HFF-Myc (cell line): ENCODE results near the gene SPG7.
A peak's percentile ranks its signal among the peaks of the same experiment; 100 is the strongest.
"Not testable (repeated sequence)": the region's sequence is repeated elsewhere in the genome, so short reads cannot be mapped to it uniquely, and the experiment has no call there.

Experiments
- DNase-seq: peaks from one replicate; pipeline ENCODE4 v3.0.0-alpha.2; 2011; ENCODE audit warnings: low read depth; ENCODE audit errors: extremely low read depth
- H3K4me3 ChIP-seq: replicated peaks from 2 replicates; pipeline ENCODE4 v1.5.1; 2011; ENCODE audit warnings: low read depth, mild to moderate bottlenecking, control low read depth, low read length
- CTCF ChIP-seq: IDR thresholded peaks from 2 replicates; pipeline ENCODE4 v1.5.1; 2012; ENCODE audit warnings: mild to moderate bottlenecking, low read depth, low read length, control low read depth; ENCODE audit errors: missing control alignments

SPG7 gene

DNA sequence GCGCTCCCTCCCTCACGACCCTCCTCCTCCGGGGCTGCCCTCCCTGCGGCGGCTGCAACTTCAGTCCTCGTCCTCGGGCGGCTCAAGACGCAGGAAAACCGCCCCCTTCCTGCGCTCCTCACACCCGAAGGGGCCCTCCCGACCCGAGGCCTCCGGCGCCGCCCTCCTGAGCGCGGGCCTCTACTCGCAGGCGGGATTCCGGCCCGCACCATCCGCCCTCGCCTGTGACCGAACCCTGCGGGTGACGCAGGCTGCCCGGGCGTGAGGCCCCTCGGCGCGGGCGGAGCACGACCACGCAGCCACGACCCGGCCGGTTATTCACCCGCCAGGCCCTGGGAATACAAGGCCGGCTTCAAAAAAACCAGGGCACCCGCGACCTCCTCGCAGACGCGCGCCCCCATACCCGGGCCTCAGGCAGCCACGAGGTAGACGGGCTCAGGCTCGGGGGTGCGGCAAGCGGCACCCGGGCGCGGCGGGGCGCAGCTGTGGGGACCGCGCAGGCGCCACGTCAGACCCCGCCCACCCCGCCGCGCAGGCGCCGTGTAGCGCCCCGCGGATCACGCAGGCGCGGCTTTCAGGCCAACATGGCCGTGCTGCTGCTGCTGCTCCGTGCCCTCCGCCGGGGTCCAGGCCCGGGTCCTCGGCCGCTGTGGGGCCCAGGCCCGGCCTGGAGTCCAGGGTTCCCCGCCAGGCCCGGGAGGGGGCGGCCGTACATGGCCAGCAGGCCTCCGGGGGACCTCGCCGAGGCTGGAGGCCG is at the start of gene SPG7:
SPG7 (plus strand) TSS at position 570 of the 757 bp plus-strand sequence; CDS start at position 585, 15 bp downstream.
- no peak for TF ChIP-seq CTCF
- peak; percentile 43 for DNase-seq

GRCh38 chr16:89458551-89458950 is 49.7 kb upstream of the SPG7 start:
- DNase-seq = no peak
- TF ChIP-seq CTCF = no peak
- H3K4me3 ChIP-seq = no peak overlapping the region

More for the DNA sequence above, at the start of gene SPG7:
- peak within 1 kb of the TSS; percentile 95 for H3K4me3 ChIP-seq

DNA sequence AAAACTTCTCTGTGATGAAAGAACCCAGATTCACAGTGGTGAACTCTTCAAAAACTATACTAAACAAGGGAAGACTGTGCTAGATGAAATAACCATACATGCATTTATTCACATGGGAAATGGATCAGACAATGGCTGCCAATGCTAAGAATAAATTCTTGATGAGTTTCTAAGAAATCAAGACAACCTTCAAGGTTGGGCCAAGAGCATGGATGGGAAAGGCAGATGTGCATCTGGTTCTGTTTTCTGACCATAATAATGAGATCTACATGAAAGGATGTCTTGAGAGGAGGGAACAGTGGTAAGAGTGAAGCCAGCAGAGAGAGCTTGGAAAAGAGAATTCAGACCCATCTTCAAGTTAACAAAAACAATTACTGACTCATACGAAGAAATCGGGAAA is 49.2 kb upstream of the SPG7 start:
- TF ChIP-seq CTCF = no peak
- no peak for DNase-seq
- no peak overlapping the region for H3K4me3 ChIP-seq

DNA sequence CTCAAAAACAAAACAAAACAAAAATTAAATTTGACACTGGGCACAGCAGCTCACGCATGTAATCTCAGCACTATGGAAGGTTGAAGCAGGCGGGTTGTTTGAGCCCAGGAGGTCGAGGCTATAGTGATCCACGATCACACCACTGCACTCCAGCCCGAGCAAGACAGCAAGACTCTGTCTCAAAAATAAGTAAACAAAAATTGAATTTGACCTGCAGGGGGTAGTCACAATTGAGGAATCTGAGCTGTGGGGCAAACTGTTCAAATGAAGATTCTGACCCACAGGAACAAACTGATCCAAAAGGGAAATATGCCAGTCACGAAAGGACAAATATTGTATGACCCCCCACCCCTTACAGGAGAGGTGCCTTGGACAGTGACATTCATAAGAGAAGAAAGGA is 47.6 kb upstream of the SPG7 start:
- no peak for DNase-seq
- no peak for TF ChIP-seq CTCF
- H3K4me3 ChIP-seq = no peak overlapping the region

GRCh38 chr16:89461890-89462289 is 46.3 kb upstream of the SPG7 start:
- not testable (repeated sequence) for H3K4me3 ChIP-seq, DNase-seq

- DNase-seq, H3K4me3 ChIP-seq: not testable (repeated sequence)
These were observed 45.6 kb upstream of the SPG7 start for GRCh38 chr16:89462639-89463038.

DNA sequence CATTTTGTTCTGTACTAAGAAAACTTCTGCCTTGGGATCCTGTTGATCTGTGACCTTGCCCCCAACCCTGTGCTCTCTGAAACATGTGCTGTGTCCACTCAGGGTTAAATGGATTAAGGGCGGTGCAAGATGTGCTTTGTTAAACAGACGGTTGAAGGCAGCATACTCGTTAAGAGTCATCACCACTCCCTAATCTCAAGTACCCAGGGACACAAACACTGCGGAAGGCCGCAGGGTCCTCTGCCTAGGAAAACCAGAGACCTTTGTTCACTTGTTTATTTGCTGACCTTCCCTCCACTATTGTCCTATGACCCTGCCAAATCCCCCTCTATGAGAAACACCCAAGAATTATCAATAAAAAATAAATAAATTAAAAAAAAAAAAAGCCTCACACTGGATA is 44.9 kb upstream of the SPG7 start:
- not testable (repeated sequence) for H3K4me3 ChIP-seq, DNase-seq

DNA sequence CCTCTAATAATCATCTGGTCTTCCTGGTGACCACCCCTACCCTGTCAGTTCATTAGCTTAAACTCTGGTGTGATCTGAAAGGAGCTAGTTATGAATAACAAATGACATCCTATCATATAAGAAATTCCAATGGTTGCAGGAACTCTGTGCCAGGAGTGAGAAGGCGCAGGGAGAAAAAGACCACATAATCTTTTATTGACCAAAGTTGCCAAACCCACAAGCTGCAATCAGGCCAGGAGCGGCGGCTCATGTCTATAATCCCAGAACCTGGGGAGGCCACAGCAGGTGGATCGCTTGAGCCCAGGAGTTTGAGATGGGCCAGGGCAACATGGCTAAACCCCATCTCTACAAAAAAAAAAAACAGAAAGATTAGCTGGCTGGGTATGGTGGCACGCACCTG is 41.3 kb upstream of the SPG7 start:
- no peak overlapping the region for H3K4me3 ChIP-seq
- DNase-seq = no peak
- no peak for TF ChIP-seq CTCF
